OCI-LY1 (cell line): ENCODE measurements around the gene SLC2A4.

Source experiments
- EZH2 ChIP-seq: fragments of 200-600 bp; sonication (generic), shearing (Covaris generic); IDR thresholded peaks from 2 replicates; pipeline ENCODE4 v1.8.0; 2017; ENCODE audit warnings: borderline replicate concordance, mixed run types, mild to moderate bottlenecking, antibody characterized with exemption, low read length, moderate library complexity, mixed read lengths
- TF ChIP-seq, protein P1 (sequence below): fragments of 200-600 bp; sonication (generic), shearing (Covaris generic); IDR thresholded peaks from 2 replicates; pipeline ENCODE4 v1.5.1; 2017; ENCODE audit warnings: mild to moderate bottlenecking, antibody characterized with exemption, low read length, moderate library complexity, mixed read lengths

- TF ChIP-seq, protein P1, sequence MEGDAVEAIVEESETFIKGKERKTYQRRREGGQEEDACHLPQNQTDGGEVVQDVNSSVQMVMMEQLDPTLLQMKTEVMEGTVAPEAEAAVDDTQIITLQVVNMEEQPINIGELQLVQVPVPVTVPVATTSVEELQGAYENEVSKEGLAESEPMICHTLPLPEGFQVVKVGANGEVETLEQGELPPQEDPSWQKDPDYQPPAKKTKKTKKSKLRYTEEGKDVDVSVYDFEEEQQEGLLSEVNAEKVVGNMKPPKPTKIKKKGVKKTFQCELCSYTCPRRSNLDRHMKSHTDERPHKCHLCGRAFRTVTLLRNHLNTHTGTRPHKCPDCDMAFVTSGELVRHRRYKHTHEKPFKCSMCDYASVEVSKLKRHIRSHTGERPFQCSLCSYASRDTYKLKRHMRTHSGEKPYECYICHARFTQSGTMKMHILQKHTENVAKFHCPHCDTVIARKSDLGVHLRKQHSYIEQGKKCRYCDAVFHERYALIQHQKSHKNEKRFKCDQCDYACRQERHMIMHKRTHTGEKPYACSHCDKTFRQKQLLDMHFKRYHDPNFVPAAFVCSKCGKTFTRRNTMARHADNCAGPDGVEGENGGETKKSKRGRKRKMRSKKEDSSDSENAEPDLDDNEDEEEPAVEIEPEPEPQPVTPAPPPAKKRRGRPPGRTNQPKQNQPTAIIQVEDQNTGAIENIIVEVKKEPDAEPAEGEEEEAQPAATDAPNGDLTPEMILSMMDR: no peak
- TF ChIP-seq EZH2: no peak
Measured at GRCh38 chr17:7309628-7310027, 28.1 kb downstream of the SLC2A4 start.
